Endodermal cell (in vitro differentiated cells): ENCODE results near the gene ELAVL2. TPM values are rescaled to one million over a fixed set of nuclear protein-coding genes. Genes with fewer than 3 reads are reported as not detected.

Experiments
- DNase-seq: peaks from one replicate; pipeline ENCODE4 v3.0.0-alpha.2; 2017
- H3K27ac ChIP-seq: 2 replicates; pipeline ENCODE4 v1.5.1; 2013; ENCODE audit warnings: mild to moderate bottlenecking, low read depth, low read length, moderate library complexity
- H3K27me3 ChIP-seq: 2 replicates; pipeline ENCODE4 v1.6.1; 2013; ENCODE audit warnings: mild to moderate bottlenecking, low read length, moderate library complexity; ENCODE audit not compliant: insufficient read depth, control insufficient read depth, poor library complexity, severe bottlenecking
- H3K36me3 ChIP-seq: 2 replicates; pipeline ENCODE4 v1.7.0; 2013; ENCODE audit warnings: mild to moderate bottlenecking, low read length, moderate library complexity; ENCODE audit not compliant: control insufficient read depth, insufficient read depth
- H3K4me1 ChIP-seq: one replicate; pipeline ENCODE4 v1.7.0; 2013; ENCODE audit warnings: low read length; ENCODE audit not compliant: control insufficient read depth, insufficient read depth
- H3K4me3 ChIP-seq: 2 replicates; pipeline ENCODE4 v1.5.1; 2013; ENCODE audit warnings: mild to moderate bottlenecking, low read length, moderate library complexity
- H3K9ac ChIP-seq: 2 replicates; pipeline ENCODE4 v1.6.1; 2013; ENCODE audit warnings: mild to moderate bottlenecking, low read length, moderate library complexity; ENCODE audit not compliant: poor library complexity, severe bottlenecking; ENCODE audit errors: extremely low read depth
- H3K9me3 ChIP-seq: 2 replicates; pipeline ENCODE4 v1.6.1; 2013; ENCODE audit warnings: mild to moderate bottlenecking, low read length, moderate library complexity; ENCODE audit not compliant: control insufficient read depth
- H3K27ac Mint-ChIP-seq: 2 replicates; pipeline ENCODE4 v1.8.0; 2020; ENCODE audit warnings: mixed read lengths
- H3K27me3 Mint-ChIP-seq: 2 replicates; pipeline ENCODE4 v1.8.0; 2021; ENCODE audit warnings: mild to moderate bottlenecking, mixed read lengths; ENCODE audit not compliant: insufficient read depth
- H3K36me3 Mint-ChIP-seq: 2 replicates; pipeline ENCODE4 v1.8.0; 2020; ENCODE audit warnings: low read depth, mixed read lengths
- H3K4me1 Mint-ChIP-seq: 2 replicates; pipeline ENCODE4 v1.8.0; 2020; ENCODE audit warnings: mixed read lengths
- H3K4me3 Mint-ChIP-seq: 2 replicates; pipeline ENCODE4 v1.8.0; 2020; ENCODE audit warnings: mild to moderate bottlenecking, moderate library complexity, mixed read lengths
- H3K9me3 Mint-ChIP-seq: 2 replicates; pipeline ENCODE4 v1.8.0; 2020; ENCODE audit warnings: mild to moderate bottlenecking, mixed read lengths
- WGBS, 2 experiments: methylation state at CpG; one replicate each; pipeline versions ENCODE4 v1.1.5 to v1.1.7; 2013; ENCODE audit warnings: missing lambda C conversion rate in 2 of 2, mixed read lengths in 1 of 2; ENCODE audit not compliant: insufficient coverage in 1 of 2, insufficient read length in 1 of 2; 5-methylcytosine and 5-hydroxymethylcytosine counted together
- total RNA-seq, 2 donors: library from RNA; stranded (reverse); fragmentation: NEBNext Ultra II Directional in 1 of 2; extraction: Animal tissue kit (Norgen Biotek cat#: 25700) in 1 of 2; gene quantifications; 2 replicates in 1 of 2; 3 replicates in 1 of 2; pipeline ENCODE4 v1.2.1, GENCODE V29; 2021
- TF ChIP-seq, protein P1 (sequence below): fragments of 200-600 bp; sonication (generic); conservative IDR thresholded peaks from 2 replicates; pipeline ENCODE4 v1.5.0; 2021; ENCODE audit warnings: antibody characterized with exemption, mild to moderate bottlenecking

ELAVL2 gene
- total RNA-seq, 2 donors from 2014 or later: 4.7 to 6.2 TPM

DNA sequence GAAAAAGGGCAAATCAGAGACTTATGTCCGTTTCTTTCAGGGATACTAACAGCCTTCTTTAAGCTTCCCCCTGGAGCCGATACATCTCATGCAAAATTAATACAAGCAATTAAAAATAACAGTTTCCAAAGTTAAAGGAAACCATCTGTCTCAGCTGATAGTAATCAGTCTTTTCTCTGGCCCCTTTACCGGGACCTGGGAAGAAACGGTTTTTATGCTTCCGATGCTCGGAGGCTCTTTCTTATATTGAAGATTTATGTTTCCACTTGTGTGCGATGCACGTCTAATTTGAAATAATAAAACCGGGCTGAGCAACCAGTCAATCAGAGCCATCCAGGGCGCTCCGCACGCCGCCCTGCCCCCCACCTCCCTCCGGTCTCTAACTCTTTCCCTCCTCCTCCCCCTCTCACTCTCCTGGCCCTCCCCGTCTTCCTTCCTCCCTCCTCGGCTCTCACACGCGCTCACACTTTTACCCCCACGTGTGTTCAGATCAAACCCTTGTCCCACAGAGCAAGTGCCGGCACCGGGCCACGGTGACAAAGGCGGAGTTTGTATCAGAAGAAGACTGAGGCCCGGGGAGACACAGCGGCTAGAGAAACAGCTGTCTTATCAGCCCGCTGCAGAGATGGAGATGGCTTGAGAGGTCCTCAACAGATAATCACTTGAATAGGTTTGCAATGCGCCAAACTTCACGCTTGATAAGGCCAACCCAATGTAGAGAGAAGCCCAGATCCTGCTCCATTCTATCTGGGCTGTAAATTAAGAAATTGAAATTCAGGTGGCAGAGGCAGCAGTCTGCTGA lies 5.1 kb upstream of the ELAVL2 start:
- Mint-ChIP-seq H3K36me3 (no peaks in the 10 kb centered on the region), H3K27ac (no peak overlapping the region), H3K9me3 (no peaks in the 10 kb centered on the region), H3K27me3 (peaks cover 54% of the 10 kb centered on the region), H3K4me3 (peak overlapping the region; percentile 59), H3K4me1 (peaks cover 21% of the 10 kb centered on the region)
- WGBS, 2 experiments: 0 to 1% methylated on average over 22 to 28 of the region's 28 CpGs
- Histone ChIP-seq H3K27ac (no peak overlapping the region), H3K4me3 (peak overlapping the region; percentile 77), H3K27me3 (peaks cover 76% of the 10 kb centered on the region), H3K9me3 (no peaks in the 10 kb centered on the region), H3K4me1 (no peaks in the 10 kb centered on the region), H3K9ac (no peak overlapping the region), H3K36me3 (no peaks in the 10 kb centered on the region)
- DNase-seq: peak; percentile 81
- TF ChIP-seq, protein P1, sequence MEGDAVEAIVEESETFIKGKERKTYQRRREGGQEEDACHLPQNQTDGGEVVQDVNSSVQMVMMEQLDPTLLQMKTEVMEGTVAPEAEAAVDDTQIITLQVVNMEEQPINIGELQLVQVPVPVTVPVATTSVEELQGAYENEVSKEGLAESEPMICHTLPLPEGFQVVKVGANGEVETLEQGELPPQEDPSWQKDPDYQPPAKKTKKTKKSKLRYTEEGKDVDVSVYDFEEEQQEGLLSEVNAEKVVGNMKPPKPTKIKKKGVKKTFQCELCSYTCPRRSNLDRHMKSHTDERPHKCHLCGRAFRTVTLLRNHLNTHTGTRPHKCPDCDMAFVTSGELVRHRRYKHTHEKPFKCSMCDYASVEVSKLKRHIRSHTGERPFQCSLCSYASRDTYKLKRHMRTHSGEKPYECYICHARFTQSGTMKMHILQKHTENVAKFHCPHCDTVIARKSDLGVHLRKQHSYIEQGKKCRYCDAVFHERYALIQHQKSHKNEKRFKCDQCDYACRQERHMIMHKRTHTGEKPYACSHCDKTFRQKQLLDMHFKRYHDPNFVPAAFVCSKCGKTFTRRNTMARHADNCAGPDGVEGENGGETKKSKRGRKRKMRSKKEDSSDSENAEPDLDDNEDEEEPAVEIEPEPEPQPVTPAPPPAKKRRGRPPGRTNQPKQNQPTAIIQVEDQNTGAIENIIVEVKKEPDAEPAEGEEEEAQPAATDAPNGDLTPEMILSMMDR: no peak

DNA sequence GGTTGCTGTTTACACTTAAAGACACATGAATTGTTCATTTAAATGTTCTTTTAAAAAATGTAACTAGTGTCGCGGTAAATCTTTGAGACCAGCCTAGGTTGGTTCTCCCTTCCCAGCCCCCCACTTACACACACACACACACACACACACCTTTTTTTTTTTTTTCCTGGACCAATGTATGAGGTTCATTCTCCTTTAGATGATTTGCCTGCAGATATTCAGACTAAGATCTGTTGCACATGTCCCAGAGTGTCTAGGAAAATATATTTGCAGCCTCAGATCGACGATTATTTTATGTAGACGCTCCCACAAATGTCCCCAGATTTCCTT lies 4.4 kb upstream of the ELAVL2 start:
- Histone ChIP-seq H3K27me3 (peaks cover 72% of the 10 kb centered on the region), H3K9ac (no peak overlapping the region), H3K9me3 (no peaks in the 10 kb centered on the region), H3K4me3 (peak overlapping the region; percentile 77), H3K27ac (no peak overlapping the region), H3K36me3 (no peaks in the 10 kb centered on the region), H3K4me1 (no peaks in the 10 kb centered on the region)
- H3K9me3 Mint-ChIP-seq: no peaks in the 10 kb centered on the region
- DNase-seq: no peak
- peak overlapping the region; percentile 59 for H3K4me3 Mint-ChIP-seq
- H3K36me3 Mint-ChIP-seq: no peaks in the 10 kb centered on the region
- TF ChIP-seq, protein P1: no peak
- H3K27me3 Mint-ChIP-seq: peaks cover 49% of the 10 kb centered on the region
- H3K4me1 Mint-ChIP-seq: peaks cover 21% of the 10 kb centered on the region
- 10 to 14% methylated on average over 3 to 5 of the region's 5 CpGs for WGBS, 2 experiments
- H3K27ac Mint-ChIP-seq: no peak overlapping the region

DNA sequence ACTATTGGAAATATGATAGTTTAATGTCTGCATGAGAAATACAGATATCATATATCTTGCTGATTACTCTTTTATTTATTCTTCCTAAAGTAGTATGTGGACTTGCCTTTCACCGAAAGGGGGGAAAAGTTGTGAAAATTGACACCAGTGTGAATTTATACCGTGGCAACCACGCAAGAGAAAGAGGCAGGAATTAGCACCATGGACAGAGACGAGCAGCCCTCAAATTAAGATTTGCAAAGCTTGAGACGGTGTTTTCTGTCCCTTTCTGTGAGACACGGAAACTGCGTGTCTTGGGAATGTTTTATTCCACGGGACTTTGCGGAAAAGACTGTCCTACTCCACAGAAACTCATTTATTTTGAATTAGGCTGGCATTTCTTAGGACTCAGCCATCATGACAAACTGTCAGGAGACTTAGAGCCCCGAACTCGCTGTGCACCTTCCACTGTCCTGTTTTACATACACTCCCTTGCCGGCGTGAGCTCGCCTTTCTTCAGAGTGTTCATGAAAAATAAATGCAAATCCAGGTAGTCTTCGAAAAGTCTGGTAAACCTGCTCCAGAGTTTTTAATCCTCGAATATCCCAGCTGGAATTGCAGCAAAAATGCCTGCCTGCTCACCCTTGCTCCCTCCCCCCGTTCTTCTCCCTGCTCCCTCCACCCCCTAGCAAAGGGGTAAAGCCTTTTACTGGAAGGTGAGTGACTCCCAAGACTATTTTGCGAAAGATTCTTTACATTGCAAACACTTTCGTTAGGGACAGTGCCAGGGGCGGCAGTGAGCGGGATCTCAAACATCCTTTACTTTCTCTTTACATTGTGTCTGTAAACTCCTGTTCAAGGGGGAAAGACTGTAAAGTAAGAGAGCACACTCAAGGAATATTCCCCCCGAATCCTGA lies 3.8 kb upstream of the ELAVL2 start:
- Mint-ChIP-seq H3K27ac (no peak overlapping the region), H3K27me3 (peaks cover 47% of the 10 kb centered on the region), H3K4me3 (peak overlapping the region; percentile 59), H3K9me3 (no peaks in the 10 kb centered on the region), H3K4me1 (peaks cover 21% of the 10 kb centered on the region), H3K36me3 (no peaks in the 10 kb centered on the region)
- Histone ChIP-seq H3K4me3 (peak overlapping the region; percentile 77), H3K9me3 (no peaks in the 10 kb centered on the region), H3K36me3 (no peaks in the 10 kb centered on the region), H3K27ac (no peak overlapping the region), H3K27me3 (peaks cover 73% of the 10 kb centered on the region), H3K4me1 (no peaks in the 10 kb centered on the region), H3K9ac (no peak overlapping the region)
- TF ChIP-seq, protein P1: no peak
- DNase-seq: peak; percentile 80
- WGBS, 2 experiments: 1% methylated on average over 16 to 22 of the region's 22 CpGs
